CD4-positive, alpha-beta T cell treated with Interleukin-15 for 1 hour (primary cell): ENCODE results near the gene SCN1B.
"Not testable (repeated sequence)": the region's sequence is repeated elsewhere in the genome, so short reads cannot be mapped to it uniquely, and the experiment has no call there.

Source experiments
- DNase-seq: peaks from one replicate; pipeline ENCODE4 v3.0.0-alpha.2; 2020

Gene SCN1B

GRCh38 chr19:35030257-35031071, at the start of gene SCN1B:
Gene SCN1B (plus strand): TSS chr19:35030470. CDS start chr19:35030821, 351 bp downstream.
- peak; percentile 42 for DNase-seq

- no peak for DNase-seq
Measured at GRCh38 chr19:34982275-34982674, 48.0 kb upstream of the SCN1B start.

- DNase-seq = no peak
Measured at GRCh38 chr19:34983786-34984185, 46.5 kb upstream of the SCN1B start.

DNA sequence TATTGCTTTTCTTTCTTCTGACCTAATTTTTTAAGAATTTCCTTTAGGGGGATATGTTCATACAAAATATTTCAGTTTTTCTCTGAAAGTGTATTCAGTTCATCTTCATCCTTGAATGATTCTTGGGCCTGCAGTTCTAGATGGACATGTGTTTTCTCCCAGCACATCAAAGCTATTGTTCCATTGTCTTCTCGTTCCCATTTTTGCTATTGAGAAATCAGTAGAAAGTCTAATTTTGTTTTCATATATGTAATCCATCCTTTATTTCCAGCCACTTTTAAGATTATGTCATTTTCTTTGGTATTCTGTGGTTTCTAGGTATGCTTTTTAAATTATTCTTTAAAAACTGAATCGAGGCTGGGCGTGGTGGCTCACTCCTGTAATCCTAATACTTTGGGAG, 46.0 kb upstream of the SCN1B start:
- DNase-seq = no peak

- DNase-seq = no peak
Measured at GRCh38 chr19:34985249-34986022, 44.8 kb upstream of the SCN1B start.

- no peak for DNase-seq
Measured at GRCh38 chr19:34988119-34988518, 42.2 kb upstream of the SCN1B start.

DNA sequence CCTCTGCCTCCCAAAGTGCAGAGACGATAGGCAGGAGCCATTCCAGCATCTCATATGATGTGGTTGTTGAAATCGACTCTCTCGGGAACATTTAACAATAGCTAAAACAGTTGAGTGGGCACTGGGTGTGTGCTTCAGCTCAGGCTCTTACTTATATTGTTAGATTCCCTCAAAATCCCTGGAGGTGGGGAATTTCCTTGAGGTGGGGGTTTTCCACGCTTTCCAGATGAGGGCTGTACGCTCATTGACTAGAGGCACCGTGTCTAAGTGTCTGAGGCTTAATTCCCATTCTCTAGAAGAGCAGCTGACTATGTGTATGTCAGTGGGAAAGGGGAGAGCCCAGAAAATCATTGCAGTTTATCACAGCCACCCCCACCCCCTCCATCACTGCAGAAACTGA, 41.0 kb upstream of the SCN1B start:
- DNase-seq = no peak

- DNase-seq = no peak
Measured at GRCh38 chr19:34990578-34991192, 39.6 kb upstream of the SCN1B start.

DNA sequence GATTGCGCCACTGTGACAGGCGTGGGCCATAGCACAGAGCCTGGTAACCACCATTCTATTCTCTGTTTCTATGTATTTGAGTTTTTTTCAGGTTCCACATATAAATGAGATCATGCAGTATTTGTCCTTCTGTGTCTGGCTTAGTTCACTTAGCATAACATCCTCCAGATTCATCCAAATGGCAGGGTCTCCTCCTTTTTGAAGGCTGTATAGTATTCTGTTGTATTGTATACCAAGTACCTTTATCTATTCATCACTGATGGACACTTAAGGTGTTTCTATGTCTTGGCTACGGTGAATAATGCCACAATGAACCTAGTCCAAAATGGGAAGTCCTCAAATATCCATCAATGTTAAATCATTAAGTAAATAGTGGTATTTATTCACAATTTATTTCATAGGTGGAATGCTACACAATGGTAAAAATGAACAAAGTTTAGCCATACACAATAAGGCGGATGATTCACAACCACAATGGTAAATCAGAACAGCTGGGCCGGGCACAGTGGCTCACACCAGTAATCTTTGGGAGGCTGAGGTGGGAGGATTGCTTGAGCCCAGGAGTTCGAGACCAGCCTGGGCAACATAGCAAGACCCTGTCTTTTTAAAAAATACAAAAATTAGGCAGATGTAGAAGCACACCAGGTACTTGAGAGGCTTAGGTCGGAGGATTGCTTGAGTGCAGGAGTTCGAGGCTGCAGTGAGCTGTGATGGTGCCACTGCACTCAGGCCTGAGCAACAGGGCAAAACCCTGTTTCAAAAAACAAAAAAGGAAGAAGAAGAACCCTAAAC, 38.5 kb upstream of the SCN1B start:
- no peak for DNase-seq

DNA sequence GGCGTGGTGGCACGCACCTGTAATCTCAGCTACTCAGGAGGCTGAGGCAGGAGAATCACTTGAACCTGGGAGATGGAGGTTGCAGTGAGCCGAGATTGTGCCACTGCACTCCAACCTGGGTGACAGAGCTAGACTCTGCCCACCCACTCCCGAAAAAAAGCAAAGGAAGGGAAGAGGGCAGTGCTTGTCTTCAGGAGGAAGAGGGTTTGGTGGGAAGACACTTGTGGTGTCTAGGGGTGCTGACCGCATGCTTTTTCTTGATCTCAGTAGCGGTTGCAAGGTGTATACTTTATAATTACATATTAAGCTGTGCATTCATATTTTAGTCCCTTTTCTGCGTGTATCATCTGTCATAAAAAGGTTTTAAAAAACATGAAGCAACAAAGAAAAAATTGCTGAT, 37.7 kb upstream of the SCN1B start:
- not testable (repeated sequence) for DNase-seq

DNA sequence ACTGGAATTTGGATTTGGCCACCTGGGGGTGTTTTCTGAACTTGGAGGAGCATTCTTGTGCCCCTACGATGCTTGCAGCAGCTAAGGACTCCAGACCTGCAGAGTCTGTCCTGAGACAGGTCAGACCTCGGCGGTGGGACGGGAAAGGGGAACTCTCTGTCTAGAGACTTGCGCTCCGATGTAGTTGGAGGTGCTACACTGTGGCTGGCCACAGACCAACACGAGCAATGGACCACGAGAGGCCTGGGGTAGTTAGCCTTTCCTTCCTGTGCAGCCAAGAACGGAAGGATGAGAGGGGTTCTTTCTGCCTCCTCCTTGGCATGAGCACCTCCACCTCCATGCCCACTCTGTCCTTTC, 36.0 kb upstream of the SCN1B start:
- DNase-seq = no peak

- no peak for DNase-seq
Measured at GRCh38 chr19:34994643-34995541, 35.4 kb upstream of the SCN1B start.

DNA sequence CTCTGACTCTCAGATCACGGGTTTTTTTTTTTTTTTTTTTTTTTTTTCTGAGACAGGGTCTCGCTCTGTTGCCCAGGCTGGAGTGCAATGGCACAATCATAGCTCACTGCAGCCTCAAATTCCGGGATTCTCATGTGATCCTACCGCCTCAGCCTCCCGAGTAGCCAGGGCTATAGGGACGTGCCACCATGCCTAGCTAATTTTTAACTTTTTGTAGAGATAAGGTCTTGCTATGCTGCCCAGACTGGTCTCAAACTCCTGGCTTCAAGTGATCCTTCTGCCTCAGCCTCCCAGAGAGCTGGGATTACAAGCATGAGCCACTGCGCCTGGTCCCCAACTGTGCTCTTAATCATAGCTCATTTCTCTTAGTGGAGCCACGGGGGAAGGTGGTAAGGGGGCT, 34.7 kb upstream of the SCN1B start:
- DNase-seq = no peak

- peak; percentile 32 for DNase-seq
Measured at GRCh38 chr19:34997071-34997617, 33.1 kb upstream of the SCN1B start.

- DNase-seq = not testable (repeated sequence)
Measured at GRCh38 chr19:34998224-34998623, 32.0 kb upstream of the SCN1B start.

DNA sequence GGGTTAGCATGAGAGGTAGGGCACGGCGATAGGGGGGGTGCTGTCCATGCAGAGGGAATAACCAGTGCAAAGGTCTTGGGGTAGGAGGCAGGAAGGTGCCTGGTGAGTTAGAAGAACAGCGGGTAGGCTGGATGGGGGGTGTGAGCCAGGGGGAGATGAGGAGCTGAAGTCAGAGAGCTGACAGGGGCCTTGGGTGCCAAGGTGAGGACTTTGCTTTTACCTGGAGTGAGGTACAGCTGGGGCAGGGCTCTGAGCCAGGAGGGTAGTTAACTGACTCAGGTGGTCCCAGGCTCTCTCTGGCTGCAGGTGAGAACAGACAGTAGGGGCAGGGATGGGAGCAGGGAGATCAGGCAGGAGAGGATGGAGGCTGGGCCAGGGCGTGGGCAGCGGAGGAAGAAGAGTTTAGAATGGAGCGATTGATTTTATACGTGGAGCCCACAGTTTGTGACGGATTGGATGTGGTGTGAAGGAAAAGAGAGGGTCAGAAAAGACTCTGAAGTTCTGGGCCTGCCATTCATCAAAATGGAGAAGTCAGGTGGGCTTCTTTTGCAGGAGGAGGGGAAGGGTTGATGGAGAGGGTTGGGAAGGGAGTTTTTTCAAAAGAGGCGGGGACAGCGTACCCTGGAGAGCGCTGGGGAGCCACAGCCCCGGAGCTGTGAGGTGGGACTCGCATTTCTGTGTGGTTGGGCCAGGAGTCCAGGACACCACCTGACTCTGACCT, 31.3 kb upstream of the SCN1B start:
- no peak for DNase-seq

- peak; percentile 77 for DNase-seq
Measured at GRCh38 chr19:34999498-35000337, 30.6 kb upstream of the SCN1B start, which contains the start of gene GRAMD1A. Gene GRAMD1A (plus strand): TSS chr19:35000323. CDS start chr19:35000479, 156 bp downstream.

DNA sequence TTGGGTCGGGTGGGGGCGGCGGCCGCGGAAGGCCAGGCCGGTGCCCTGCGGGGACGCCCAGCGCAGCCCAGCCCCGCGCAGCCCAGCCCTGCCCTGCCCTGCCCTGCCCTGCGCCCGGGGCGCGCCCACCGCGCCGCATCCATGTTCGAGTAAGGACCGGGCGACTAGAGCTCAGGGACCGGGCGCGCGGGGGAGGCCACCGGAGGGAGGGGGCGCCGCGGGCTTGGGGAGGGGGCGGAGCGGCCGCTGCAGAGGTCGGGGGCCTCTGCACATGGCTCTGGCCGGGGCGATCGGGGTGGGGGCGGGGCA, 30.0 kb upstream of the SCN1B start:
- no peak for DNase-seq

DNA sequence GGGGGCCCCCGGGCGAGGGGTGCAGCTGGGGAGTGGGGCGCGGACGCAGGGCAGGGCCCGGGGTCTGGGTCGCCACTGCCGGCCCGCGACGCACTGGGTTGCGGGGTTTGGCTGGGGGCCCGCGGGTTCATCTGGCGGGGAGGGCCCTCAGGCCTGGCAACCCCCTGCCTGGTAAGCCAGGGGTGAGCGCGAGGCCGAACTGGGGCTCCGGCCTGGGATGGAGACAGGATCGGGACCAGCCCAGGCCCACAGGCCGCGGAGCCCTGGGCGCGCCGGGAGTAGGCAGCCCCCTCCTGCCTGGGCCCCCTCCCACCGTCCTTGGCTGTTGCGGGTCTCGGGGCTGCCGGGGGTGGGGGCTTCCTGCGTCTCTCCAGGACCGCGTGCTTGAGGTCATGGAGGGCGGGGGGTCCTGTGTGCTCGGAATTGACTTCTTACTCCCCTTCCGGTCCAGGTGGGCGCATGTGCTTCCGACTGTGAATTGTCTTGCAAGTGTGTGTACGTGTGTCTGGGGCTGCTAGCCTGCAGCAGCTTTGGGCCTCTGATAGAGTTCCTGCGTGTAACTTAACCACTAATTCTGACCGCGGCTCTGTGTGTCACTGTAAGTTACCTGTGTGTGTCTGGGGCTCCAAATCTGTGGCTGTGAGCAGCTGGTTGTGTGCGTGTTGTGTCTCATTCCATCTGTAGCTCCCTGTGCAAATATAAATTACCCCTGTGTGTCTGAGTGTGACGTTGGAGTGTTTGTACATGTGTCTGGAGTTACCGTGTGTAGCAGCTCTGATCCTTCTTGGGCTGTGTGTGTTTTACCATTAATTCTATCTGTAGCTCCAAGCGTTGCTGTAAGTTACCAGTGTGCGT, 29.4 kb upstream of the SCN1B start:
- peak; percentile 58 for DNase-seq
